MM.1S (cell line): ENCODE data around the gene SPINT1.

Source experiments
- EZH2 ChIP-seq: fragments of 300-600 bp; sonication (generic); optimal IDR thresholded peaks from 2 replicates; pipeline ENCODE3; 2017; ENCODE audit warnings: low read depth, mild to moderate bottlenecking, antibody characterized with exemption, low read length, mixed read lengths
- EZH2phosphoT487 ChIP-seq: fragments of 300-600 bp; sonication (generic); IDR thresholded peaks from 2 replicates; pipeline ENCODE4 v1.6.1; 2018; ENCODE audit warnings: antibody characterized with exemption, low read length
- TF ChIP-seq, protein P1 (sequence below): fragments of 300-600 bp; sonication (generic); IDR thresholded peaks from 2 replicates; pipeline ENCODE4 v1.5.1; 2016; ENCODE audit warnings: antibody characterized with exemption, low read length, mixed read lengths

DNA sequence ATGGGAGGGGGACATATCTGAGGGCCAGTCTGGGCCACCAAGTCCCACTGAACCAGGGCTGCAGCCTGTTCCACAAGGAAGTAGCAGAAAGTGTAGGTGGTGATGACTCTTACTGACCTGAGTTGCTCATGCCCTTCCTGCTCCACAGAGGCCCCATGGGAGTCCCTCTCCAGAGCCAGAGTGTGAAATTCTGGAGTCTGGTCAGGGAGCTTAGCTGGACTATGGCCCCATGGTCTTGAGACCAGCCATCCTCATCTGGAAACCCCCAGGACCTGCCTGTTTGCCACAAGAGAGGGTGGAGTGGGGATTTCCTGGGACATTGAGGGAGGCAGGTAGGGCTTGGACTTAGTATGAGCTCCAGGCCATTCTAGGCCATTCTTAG, 3.0 kb downstream of the SPINT1 start:
- TF ChIP-seq, protein P1, sequence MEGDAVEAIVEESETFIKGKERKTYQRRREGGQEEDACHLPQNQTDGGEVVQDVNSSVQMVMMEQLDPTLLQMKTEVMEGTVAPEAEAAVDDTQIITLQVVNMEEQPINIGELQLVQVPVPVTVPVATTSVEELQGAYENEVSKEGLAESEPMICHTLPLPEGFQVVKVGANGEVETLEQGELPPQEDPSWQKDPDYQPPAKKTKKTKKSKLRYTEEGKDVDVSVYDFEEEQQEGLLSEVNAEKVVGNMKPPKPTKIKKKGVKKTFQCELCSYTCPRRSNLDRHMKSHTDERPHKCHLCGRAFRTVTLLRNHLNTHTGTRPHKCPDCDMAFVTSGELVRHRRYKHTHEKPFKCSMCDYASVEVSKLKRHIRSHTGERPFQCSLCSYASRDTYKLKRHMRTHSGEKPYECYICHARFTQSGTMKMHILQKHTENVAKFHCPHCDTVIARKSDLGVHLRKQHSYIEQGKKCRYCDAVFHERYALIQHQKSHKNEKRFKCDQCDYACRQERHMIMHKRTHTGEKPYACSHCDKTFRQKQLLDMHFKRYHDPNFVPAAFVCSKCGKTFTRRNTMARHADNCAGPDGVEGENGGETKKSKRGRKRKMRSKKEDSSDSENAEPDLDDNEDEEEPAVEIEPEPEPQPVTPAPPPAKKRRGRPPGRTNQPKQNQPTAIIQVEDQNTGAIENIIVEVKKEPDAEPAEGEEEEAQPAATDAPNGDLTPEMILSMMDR: no peak
- TF ChIP-seq EZH2: no peak
- no peak for TF ChIP-seq EZH2phosphoT487
